ENCODE data around the gene KLK8. TPM values are rescaled to one million over a fixed set of nuclear protein-coding genes. Genes with fewer than 3 reads are reported as not detected.

Gene KLK8
- total and polyA plus RNA-seq, 2 of the 13 experiments (the other 11 are each of a cell fraction or from before 2014, with no cell fraction given) = not detected

- TF ChIP-seq GMEB2 (CRISPR knock-in tag; IDR thresholded peaks at IDR 0.05; ENCODE audit: low read depth) (no peak), ATF4 (CRISPR knock-in tag; IDR thresholded peaks at IDR 0.05) (no peak)
Observed at GRCh38 chr19:51043497-51043896, 42.1 kb upstream of the KLK8 start (continued).

GRCh38 chr19:51040151-51040550 is 38.7 kb upstream of the KLK8 start:
- CTCF ChIA-PET (ENCODE audit: low intra/inter-chr PET ratio, low total read pairs) = no interaction called here
- ATAC-seq = no peak
- TF ChIP-seq ZKSCAN5 (CRISPR knock-in tag; IDR thresholded peaks at IDR 0.05) (no peak), NCOA1 (CRISPR knock-in tag; IDR thresholded peaks at IDR 0.05) (no peak), GPBP1L1 (CRISPR knock-in tag; IDR thresholded peaks at IDR 0.05) (no peak), SNRNP70 (IDR thresholded peaks at IDR 0.05; ENCODE audit: low read depth, low read length) (no peak), SALL1 (CRISPR knock-in tag; IDR thresholded peaks at IDR 0.05) (no peak), IKZF4 (CRISPR knock-in tag; IDR thresholded peaks at IDR 0.05; ENCODE audit: borderline replicate concordance, low read depth, not compliant biosample characterization) (no peak), TCF7 (IDR thresholded peaks at IDR 0.05; ENCODE audit: low read depth) (no peak), REPIN1 (CRISPR knock-in tag; IDR thresholded peaks at IDR 0.05; ENCODE audit: borderline replicate concordance, low read depth) (no peak), ZNF354B (CRISPR knock-in tag; IDR thresholded peaks at IDR 0.05) (no peak), ZNF432 (CRISPR knock-in tag; IDR thresholded peaks at IDR 0.05; ENCODE audit: borderline replicate concordance) (no peak), GPN1 (CRISPR knock-in tag; IDR thresholded peaks at IDR 0.05; ENCODE audit: borderline replicate concordance) (no peak), SNAI1 (CRISPR knock-in tag; IDR thresholded peaks at IDR 0.05; ENCODE audit: borderline replicate concordance) (no peak), EEA1 (CRISPR knock-in tag; IDR thresholded peaks at IDR 0.05; ENCODE audit: borderline replicate concordance) (no peak), ZNF724P (CRISPR knock-in tag; IDR thresholded peaks at IDR 0.05; ENCODE audit: borderline replicate concordance) (no peak)
- TF ChIP-seq, protein P1, sequence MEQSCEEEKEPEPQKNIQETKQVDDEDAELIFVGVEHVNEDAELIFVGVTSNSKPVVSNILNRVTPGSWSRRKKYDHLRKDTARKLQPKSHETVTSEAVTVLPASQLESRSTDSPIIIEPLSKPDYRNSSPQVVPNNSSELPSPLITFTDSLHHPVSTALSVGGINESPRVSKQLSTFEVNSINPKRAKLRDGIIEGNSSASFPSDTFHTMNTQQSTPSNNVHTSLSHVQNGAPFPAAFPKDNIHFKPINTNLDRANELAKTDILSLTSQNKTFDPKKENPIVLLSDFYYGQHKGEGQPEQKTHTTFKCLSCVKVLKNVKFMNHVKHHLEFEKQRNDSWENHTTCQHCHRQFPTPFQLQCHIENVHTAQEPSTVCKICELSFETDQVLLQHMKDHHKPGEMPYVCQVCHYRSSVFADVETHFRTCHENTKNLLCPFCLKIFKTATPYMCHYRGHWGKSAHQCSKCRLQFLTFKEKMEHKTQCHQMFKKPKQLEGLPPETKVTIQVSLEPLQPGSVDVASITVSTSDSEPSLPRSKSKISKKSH (CRISPR knock-in tag; IDR thresholded peaks at IDR 0.05; ENCODE audit: borderline replicate concordance) = no peak

More at GRCh38 chr19:51040151-51040550, 38.7 kb upstream of the KLK8 start:
- Histone ChIP-seq H3K36me3 (replicated peaks in 1 of 2; ENCODE audit: control insufficient read depth in 1 of 2, insufficient read depth in 2 of 2, low read length in 2 of 2) (no peaks in the 10 kb centered on the region), H3K9ac (ENCODE audit: insufficient read depth, low read depth, low read length) (no peak overlapping the region), H3K27me3 (ENCODE audit: control insufficient read depth in 1 of 2, insufficient read depth in 2 of 2, low read length in 2 of 2) (peaks cover 0 to 3% of the 10 kb centered on the region in 2 experiments; a peak in 1 of 5 replicates), H2AFZ (ENCODE audit: low read length) (no peak overlapping the region), H4K20me1 (ENCODE audit: insufficient read depth, low read length) (no peaks in the 10 kb centered on the region), H3K4me2 (ENCODE audit: low read depth, low read length) (no peak overlapping the region), H3K4me3 (replicated peaks in 1 of 3; ENCODE audit: insufficient read depth in 1 of 3, low read depth in 2 of 3, low read length in 3 of 3) (no peak overlapping the region), H3K4me1 (ENCODE audit: insufficient read depth, low read length) (no peaks in the 10 kb centered on the region), H3K79me2 (ENCODE audit: insufficient read depth, low read length) (no peaks in the 10 kb centered on the region), H3K9me3 (ENCODE audit: low read length) (no peaks in the 10 kb centered on the region), H3K27ac (ENCODE audit: extremely low read length, insufficient read depth, low read length) (no peak overlapping the region)
- no peak for DNase-seq (ENCODE audit: low spot score)
- 52% methylated on average over 6 of the region's 6 CpGs for WGBS (ENCODE audit: low lambda C conversion rate)
- in situ Hi-C loops (cut with HindIII; ENCODE audit: extremely low pct_ligation_motif_present, low pct_unique_long_range_greater_than_20kb) = no loop called here
- BruUV-seq (replicated peaks) = no TSS peak
- POLR2A ChIA-PET = no interaction called here
- no peak for FAIRE-seq
- intact Hi-C loops (cut with micrococcal nuclease; ENCODE audit: unreplicated experiment) = no loop called here

All from HepG2 (cell line).